ENCODE results near the gene TRIM51.
"Not testable (repeated sequence)": the region's sequence is repeated elsewhere in the genome, so short reads cannot be mapped to it uniquely, and the experiment has no call there.

Gene TRIM51, protein sequence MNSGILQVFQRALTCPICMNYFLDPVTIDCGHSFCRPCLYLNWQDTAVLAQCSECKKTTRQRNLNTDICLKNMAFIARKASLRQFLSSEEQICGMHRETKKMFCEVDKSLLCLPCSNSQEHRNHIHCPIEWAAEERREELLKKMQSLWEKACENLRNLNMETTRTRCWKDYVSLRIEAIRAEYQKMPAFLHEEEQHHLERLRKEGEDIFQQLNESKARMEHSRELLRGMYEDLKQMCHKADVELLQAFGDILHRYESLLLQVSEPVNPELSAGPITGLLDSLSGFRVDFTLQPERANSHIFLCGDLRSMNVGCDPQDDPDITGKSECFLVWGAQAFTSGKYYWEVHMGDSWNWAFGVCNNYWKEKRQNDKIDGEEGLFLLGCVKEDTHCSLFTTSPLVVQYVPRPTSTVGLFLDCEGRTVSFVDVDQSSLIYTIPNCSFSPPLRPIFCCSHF

GRCh38 chr11:55882997-55883396, at the start of gene TRIM51:
Gene TRIM51 (plus strand): TSS chr11:55883297. CDS start chr11:55885429, 2,132 bp downstream.
- DNase-seq (ENCODE audit: extremely low spot score); POLR2A ChIA-PET; CTCF ChIA-PET: not testable (repeated sequence)

DNA sequence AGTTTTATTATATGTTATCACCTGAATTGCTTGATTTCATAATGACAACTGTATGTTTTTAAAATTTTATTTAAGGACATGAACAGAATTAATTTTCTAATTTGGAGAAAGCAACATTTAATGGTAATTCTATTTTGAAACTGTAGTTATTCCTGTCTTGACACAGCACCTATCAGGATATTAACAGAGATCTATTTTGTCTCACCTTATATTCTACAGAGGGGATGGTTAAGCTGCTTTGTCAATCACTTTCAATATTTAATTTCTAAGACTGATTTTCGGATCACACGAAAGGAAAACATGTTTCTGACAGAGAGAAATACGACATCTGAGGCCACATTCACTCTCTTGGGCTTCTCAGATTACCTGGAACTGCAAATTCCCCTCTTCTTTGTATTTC, 44.6 kb upstream of the TRIM51 start, which contains the start of gene OR5D16:
TSS of gene OR5D16 (plus strand) at position 301 of the 400 bp plus-strand sequence. CDS start at position 301, 0 bp downstream.
- TF ChIP-seq HDGF (IDR thresholded peaks at IDR 0.05; ENCODE audit: borderline replicate concordance) = no peak
- no peak for TF ChIP-seq ARNT (IDR thresholded peaks at IDR 0.05)
- TF ChIP-seq FOXA1 (IDR thresholded peaks at IDR 0.05) = no peak
- TF ChIP-seq LEF1 (IDR thresholded peaks at IDR 0.05; ENCODE audit: borderline replicate concordance) = no peak
- TF ChIP-seq TARDBP (IDR thresholded peaks at IDR 0.05) = no peak
- CTCF ChIA-PET = no interaction called here
- POLR2A ChIA-PET = no interaction called here
- no peak for DNase-seq (ENCODE audit: extremely low spot score)

DNA sequence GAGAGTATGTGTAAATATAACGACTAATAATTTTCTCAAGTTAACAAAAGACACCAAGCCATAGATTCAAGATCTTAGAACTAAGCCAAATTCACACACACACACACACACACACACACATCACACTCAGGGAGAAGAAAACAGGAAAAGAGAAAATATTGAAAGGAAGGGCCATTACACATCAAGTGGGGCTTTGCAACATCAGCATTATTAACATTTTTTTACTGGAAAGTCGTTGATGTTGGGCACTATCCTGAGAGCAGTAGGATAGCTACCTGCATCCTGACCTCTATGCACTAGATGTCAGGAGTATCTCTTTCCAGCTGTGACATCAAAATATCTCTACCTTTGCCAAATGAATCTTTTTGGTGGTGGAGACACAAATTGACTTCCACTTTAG, 35.6 kb upstream of the TRIM51 start:
- CTCF ChIA-PET = no interaction called here
- no peak for TF ChIP-seq TARDBP (IDR thresholded peaks at IDR 0.05)
- DNase-seq (ENCODE audit: extremely low spot score) = no peak
- POLR2A ChIA-PET = no interaction called here

DNA sequence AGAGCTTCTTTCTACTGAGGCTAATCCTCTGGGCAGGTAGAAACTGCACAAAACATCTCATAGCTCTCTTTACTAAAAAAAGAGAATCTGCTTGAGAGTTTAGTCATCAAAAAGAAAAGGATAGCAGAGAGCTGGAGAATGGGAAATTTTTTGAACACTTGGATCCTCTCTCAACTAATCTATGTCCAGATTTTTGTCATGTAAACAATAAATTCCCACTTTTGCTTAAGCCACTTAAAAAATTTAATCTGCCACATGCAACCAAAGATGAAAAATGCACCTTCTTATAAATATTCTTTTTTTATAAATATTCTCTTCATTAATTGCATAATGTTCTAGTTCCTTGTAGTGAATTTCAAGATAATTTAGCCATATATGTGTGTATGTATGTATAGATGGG, 34.1 kb upstream of the TRIM51 start:
- TF ChIP-seq SP1 (IDR thresholded peaks at IDR 0.05) = no peak
- TF ChIP-seq BHLHE40 (IDR thresholded peaks at IDR 0.05; ENCODE audit: borderline replicate concordance) = no peak
- TF ChIP-seq FOXA1 (IDR thresholded peaks at IDR 0.05) = no peak
- TF ChIP-seq L3MBTL2 (conservative IDR thresholded peaks at IDR 0.05) = no peak
- TF ChIP-seq CTBP1 (IDR thresholded peaks at IDR 0.05; ENCODE audit: borderline replicate concordance) = no peak
- TF ChIP-seq LEF1 (IDR thresholded peaks at IDR 0.05; ENCODE audit: borderline replicate concordance) = no peak
- no peak for TF ChIP-seq SUZ12 (IDR thresholded peaks at IDR 0.05)
- TF ChIP-seq FOXM1 (IDR thresholded peaks at IDR 0.05; ENCODE audit: borderline replicate concordance) = no peak
- no peak for DNase-seq (ENCODE audit: extremely low spot score)
- ChIA-PET POLR2A (no interaction called here), CTCF (no interaction called here)

- ChIA-PET POLR2A (no interaction called here), CTCF (no interaction called here)
- TF ChIP-seq ZNF384 (IDR thresholded peaks at IDR 0.05) = no peak
- TF ChIP-seq ELF4 (IDR thresholded peaks at IDR 0.05) = no peak
- TF ChIP-seq NFRKB (IDR thresholded peaks at IDR 0.05) = no peak
- no peak for TF ChIP-seq CTBP1 (IDR thresholded peaks at IDR 0.05; ENCODE audit: borderline replicate concordance)
- DNase-seq (ENCODE audit: extremely low spot score) = no peak
Measured at GRCh38 chr11:55852141-55852540, 31.0 kb upstream of the TRIM51 start.

DNA sequence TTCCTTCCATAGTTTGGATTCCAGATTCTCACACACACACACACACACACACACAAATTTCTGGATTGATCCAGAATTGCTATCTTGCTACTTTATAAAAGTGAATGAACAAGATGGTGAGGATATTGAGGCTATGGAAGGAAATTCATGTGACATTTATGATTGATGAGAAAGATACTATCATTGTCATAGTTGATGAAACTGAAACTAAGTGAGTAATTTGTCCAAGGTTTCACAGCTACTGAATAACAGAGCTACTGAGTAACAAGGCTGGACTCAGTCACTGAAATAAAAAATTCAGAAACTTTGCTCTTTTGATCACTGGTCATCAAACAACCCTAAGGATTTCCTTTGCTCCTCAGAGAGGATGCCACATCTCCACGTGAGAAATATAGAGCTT, 28.4 kb upstream of the TRIM51 start:
- ChIA-PET CTCF (no interaction called here), POLR2A (no interaction called here)
- no peak for DNase-seq (ENCODE audit: extremely low spot score)
- TF ChIP-seq ELF4 (IDR thresholded peaks at IDR 0.05) = no peak
- TF ChIP-seq, protein P1, sequence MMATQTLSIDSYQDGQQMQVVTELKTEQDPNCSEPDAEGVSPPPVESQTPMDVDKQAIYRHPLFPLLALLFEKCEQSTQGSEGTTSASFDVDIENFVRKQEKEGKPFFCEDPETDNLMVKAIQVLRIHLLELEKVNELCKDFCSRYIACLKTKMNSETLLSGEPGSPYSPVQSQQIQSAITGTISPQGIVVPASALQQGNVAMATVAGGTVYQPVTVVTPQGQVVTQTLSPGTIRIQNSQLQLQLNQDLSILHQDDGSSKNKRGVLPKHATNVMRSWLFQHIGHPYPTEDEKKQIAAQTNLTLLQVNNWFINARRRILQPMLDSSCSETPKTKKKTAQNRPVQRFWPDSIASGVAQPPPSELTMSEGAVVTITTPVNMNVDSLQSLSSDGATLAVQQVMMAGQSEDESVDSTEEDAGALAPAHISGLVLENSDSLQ (IDR thresholded peaks at IDR 0.05) = no peak

DNA sequence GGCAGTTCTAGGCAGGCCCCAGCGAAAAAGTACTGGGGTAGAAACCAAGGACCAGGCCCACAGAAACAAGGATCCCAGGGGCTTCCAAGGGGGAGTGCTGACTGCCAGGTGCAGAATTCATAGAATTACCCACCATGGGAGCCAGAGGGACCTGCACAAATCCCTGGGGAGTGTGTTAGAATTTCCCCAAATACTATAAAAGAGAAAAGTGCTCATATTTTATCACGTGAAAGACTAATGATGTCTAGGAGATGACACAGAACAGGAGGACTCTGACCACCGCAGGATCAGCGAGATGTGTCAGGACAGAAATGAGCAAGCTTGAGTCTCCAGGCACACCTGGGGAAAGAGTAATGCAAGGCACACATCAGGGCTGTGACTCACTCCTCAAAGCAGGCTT, 15.7 kb upstream of the TRIM51 start:
- CTCF ChIA-PET; POLR2A ChIA-PET; DNase-seq (ENCODE audit: extremely low spot score): not testable (repeated sequence)

GRCh38 chr11:55872731-55873130, 10.4 kb upstream of the TRIM51 start:
- CTCF ChIA-PET; POLR2A ChIA-PET; DNase-seq (ENCODE audit: extremely low spot score): not testable (repeated sequence)

DNA sequence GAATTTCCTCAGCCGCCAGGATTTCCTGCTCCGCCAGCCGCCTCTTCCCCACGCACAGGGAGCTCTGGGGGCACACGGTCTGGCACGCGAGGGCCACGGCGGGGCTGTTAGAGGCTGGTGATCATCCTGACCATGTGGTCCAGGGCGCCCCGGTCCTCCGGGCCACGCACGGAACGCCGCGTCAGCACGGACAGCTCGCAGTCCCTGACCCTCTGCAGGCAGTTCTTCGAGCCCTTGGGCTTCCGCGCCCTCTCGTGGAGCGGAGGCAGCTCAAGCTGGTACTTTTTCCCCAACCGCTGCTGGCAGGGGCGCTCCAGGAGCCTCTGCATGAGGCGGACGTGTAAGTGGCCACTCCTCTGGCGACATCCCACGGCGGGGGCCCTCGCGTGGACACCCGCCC, 10.0 kb upstream of the TRIM51 start:
- POLR2A ChIA-PET; DNase-seq (ENCODE audit: extremely low spot score); CTCF ChIA-PET: not testable (repeated sequence)

GRCh38 chr11:55884995-55885394, 1.9 kb downstream of the TRIM51 start:
- POLR2A ChIA-PET; CTCF ChIA-PET; DNase-seq (ENCODE audit: extremely low spot score): not testable (repeated sequence)

GRCh38 chr11:55885481-55885880, 2.4 kb downstream of the TRIM51 start:
- POLR2A ChIA-PET; CTCF ChIA-PET; DNase-seq (ENCODE audit: extremely low spot score): not testable (repeated sequence)
